HEK293 (cell line): ENCODE results near the gene PCSK2.

ENCODE experiments used
- BCL11A ChIP-seq: fragments of 450-650 bp; formaldehyde crosslinking; IDR thresholded peaks from 2 replicates; pipeline ENCODE4 v1.5.1; 2016; ENCODE audit warnings: low read depth, missing biosample characterization, missing genetic modification characterization
- CTCF ChIP-seq: fragments of 450-650 bp; formaldehyde crosslinking; IDR thresholded peaks from 2 replicates; pipeline ENCODE4 v1.5.1; 2016; ENCODE audit warnings: missing biosample characterization, missing genetic modification characterization
- PRDM10 ChIP-seq: fragments of 450-650 bp; formaldehyde crosslinking; IDR thresholded peaks from 2 replicates; pipeline ENCODE4 v1.5.1; 2016; ENCODE audit warnings: missing biosample characterization, missing genetic modification characterization
- ZBTB48 ChIP-seq: fragments of 450-650 bp; formaldehyde crosslinking; IDR thresholded peaks from 2 replicates; pipeline ENCODE4 v1.5.1; 2016; ENCODE audit warnings: missing biosample characterization, missing genetic modification characterization
- ZNF114 ChIP-seq: fragments of 450-650 bp; formaldehyde crosslinking; IDR thresholded peaks from 2 replicates; pipeline ENCODE4 v1.5.0; 2017; ENCODE audit warnings: missing biosample characterization, missing genetic modification characterization
- ZNF184 ChIP-seq: fragments of 450-650 bp; IDR thresholded peaks from 2 replicates; pipeline ENCODE4 v1.5.1; 2018; ENCODE audit warnings: missing biosample characterization, mild to moderate bottlenecking, missing genetic modification characterization
- ZNF19 ChIP-seq: fragments of 450-650 bp; formaldehyde crosslinking; IDR thresholded peaks from 2 replicates; pipeline ENCODE4; 2016; ENCODE audit warnings: missing biosample characterization, missing genetic modification characterization, low read depth
- ZNF292 ChIP-seq: fragments of 450-650 bp; formaldehyde crosslinking; IDR thresholded peaks from 2 replicates; pipeline ENCODE4 v1.5.1; 2016; ENCODE audit warnings: low read depth, missing biosample characterization, missing genetic modification characterization, borderline replicate concordance
- ZNF426 ChIP-seq: fragments of 450-650 bp; formaldehyde crosslinking; IDR thresholded peaks from 2 replicates; pipeline ENCODE4 v1.5.1; 2017; ENCODE audit warnings: missing biosample characterization, missing genetic modification characterization, mild to moderate bottlenecking, inconsistent platforms, moderate library complexity
- ZNF580 ChIP-seq: fragments of 450-650 bp; formaldehyde crosslinking; IDR thresholded peaks from 2 replicates; pipeline ENCODE4 v1.5.1; 2016; ENCODE audit warnings: missing biosample characterization, missing genetic modification characterization
- ZNF701 ChIP-seq: fragments of 450-650 bp; formaldehyde crosslinking; IDR thresholded peaks from 2 replicates; pipeline ENCODE4 v1.5.1; 2016; ENCODE audit warnings: missing biosample characterization, missing genetic modification characterization
- ZNF707 ChIP-seq: fragments of 450-650 bp; formaldehyde crosslinking; IDR thresholded peaks from 2 replicates; pipeline ENCODE4 v1.5.1; 2016; ENCODE audit warnings: missing biosample characterization, missing genetic modification characterization
- ZSCAN18 ChIP-seq: fragments of 450-650 bp; formaldehyde crosslinking; IDR thresholded peaks from 2 replicates; pipeline ENCODE4 v1.5.1; 2016; ENCODE audit warnings: missing biosample characterization, missing genetic modification characterization

DNA sequence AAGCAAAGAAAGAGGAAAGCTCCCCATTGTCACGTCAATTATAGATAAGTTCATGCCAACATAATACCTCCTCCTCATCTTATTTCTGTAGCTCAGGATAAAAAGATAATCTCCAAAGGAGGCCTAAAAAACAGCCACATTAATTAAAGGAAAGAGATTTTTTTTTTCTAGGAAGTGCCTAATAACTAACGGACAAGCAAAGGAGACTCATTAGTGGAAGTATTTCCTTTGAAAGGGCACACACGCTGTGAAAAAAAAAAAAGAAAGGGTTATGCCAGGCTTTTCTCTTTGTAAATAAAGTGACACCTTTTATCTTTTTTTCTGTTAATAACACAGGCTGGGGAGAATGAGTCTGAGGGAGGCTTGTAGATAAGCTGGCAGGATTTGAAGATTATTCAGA lies 55.7 kb downstream of the PCSK2 start:
- no peak for TF ChIP-seq ZNF701 (tag by site-specific recombination)
- TF ChIP-seq CTCF = no peak
- no peak for TF ChIP-seq BCL11A (tag by site-specific recombination)
- TF ChIP-seq ZSCAN18 (tag by site-specific recombination) = no peak
- TF ChIP-seq ZNF292 (tag by site-specific recombination) = no peak
- TF ChIP-seq ZNF19 (tag by site-specific recombination) = no peak
- no peak for TF ChIP-seq PRDM10 (tag by site-specific recombination)
- TF ChIP-seq ZNF184 (tag by site-specific recombination) = no peak
- TF ChIP-seq ZBTB48 = no peak
- TF ChIP-seq ZNF707 (tag by site-specific recombination) = no peak
- TF ChIP-seq ZNF580 = no peak
- TF ChIP-seq ZNF426 (tag by site-specific recombination) = no peak
- no peak for TF ChIP-seq ZNF114
